GM06990 (cell line): Measurements from ENCODE around the gene SLC33A1.
A peak's percentile ranks its signal among the peaks of the same experiment; 100 is the strongest.

Experiments used
- DNase-seq: peaks from one replicate; pipeline ENCODE4 v3.0.0-alpha.2; 2011; ENCODE audit not compliant: insufficient read length; ENCODE audit errors: extremely low read depth
- H3K27me3 ChIP-seq: replicated peaks from 2 replicates; pipeline ENCODE4 v1.6.0; 2011; ENCODE audit warnings: low read length; ENCODE audit not compliant: control insufficient read depth, insufficient read depth
- H3K36me3 ChIP-seq: 2 replicates; pipeline ENCODE4 v1.5.1; 2011; ENCODE audit warnings: low read length; ENCODE audit not compliant: control insufficient read depth, insufficient read depth
- H3K4me3 ChIP-seq: replicated peaks from 2 replicates; pipeline ENCODE4 v1.5.1; 2011; ENCODE audit warnings: low read depth, mild to moderate bottlenecking, control low read depth, low read length
- CTCF ChIP-seq: IDR thresholded peaks from 2 replicates; pipeline ENCODE4 v1.5.1; 2011; ENCODE audit warnings: low read length, control low read depth, mild to moderate bottlenecking, inconsistent platforms; ENCODE audit not compliant: insufficient read depth, poor library complexity, severe bottlenecking

The SLC33A1 gene

GRCh38 chr3:155854141-155854940 is at the start of gene SLC33A1:
TSS of gene SLC33A1 (minus strand) at chr3:155854427. CDS start at chr3:155853997, 430 bp downstream.
- peak; percentile 100 for DNase-seq
- Histone ChIP-seq H3K27me3 (no peaks in the 10 kb centered on the region), H3K4me3 (peak within 1 kb of the TSS; percentile 83), H3K36me3 (no peaks in the 10 kb centered on the region; the same call in 1 of the 2 replicates)
- TF ChIP-seq CTCF = no peak

GRCh38 chr3:155895379-155895900 is 41.2 kb upstream of the SLC33A1 start:
- no peaks in the 10 kb centered on the region for H3K27me3 ChIP-seq
- H3K4me3 ChIP-seq = no peak overlapping the region
- H3K36me3 ChIP-seq = no peaks in the 10 kb centered on the region; the same call in 1 of the 2 replicates
- no peak for DNase-seq
- no peak for TF ChIP-seq CTCF

GRCh38 chr3:155891321-155891720 is 37.1 kb upstream of the SLC33A1 start:
- H3K36me3 ChIP-seq = no peaks in the 10 kb centered on the region
- no peaks in the 10 kb centered on the region for H3K27me3 ChIP-seq
- DNase-seq = no peak
- no peak overlapping the region for H3K4me3 ChIP-seq
- no peak for TF ChIP-seq CTCF

- no peaks in the 10 kb centered on the region for H3K36me3 ChIP-seq
- no peak overlapping the region for H3K4me3 ChIP-seq
- no peak for DNase-seq
- no peak for TF ChIP-seq CTCF
- H3K27me3 ChIP-seq = no peaks in the 10 kb centered on the region
Observed at GRCh38 chr3:155890671-155891190, 36.5 kb upstream of the SLC33A1 start.

GRCh38 chr3:155889952-155890351 is 35.7 kb upstream of the SLC33A1 start:
- TF ChIP-seq CTCF = no peak
- no peaks in the 10 kb centered on the region for H3K36me3 ChIP-seq
- no peaks in the 10 kb centered on the region for H3K27me3 ChIP-seq
- H3K4me3 ChIP-seq = no peak overlapping the region
- no peak for DNase-seq
